ENCODE measurements around the gene PACSIN1. TPM values are rescaled to one million over a fixed set of nuclear protein-coding genes. Genes with fewer than 3 reads are reported as not detected.

The PACSIN1 gene
- total RNA-seq, 1 donor from 2014 or later: 0.41 TPM

DNA sequence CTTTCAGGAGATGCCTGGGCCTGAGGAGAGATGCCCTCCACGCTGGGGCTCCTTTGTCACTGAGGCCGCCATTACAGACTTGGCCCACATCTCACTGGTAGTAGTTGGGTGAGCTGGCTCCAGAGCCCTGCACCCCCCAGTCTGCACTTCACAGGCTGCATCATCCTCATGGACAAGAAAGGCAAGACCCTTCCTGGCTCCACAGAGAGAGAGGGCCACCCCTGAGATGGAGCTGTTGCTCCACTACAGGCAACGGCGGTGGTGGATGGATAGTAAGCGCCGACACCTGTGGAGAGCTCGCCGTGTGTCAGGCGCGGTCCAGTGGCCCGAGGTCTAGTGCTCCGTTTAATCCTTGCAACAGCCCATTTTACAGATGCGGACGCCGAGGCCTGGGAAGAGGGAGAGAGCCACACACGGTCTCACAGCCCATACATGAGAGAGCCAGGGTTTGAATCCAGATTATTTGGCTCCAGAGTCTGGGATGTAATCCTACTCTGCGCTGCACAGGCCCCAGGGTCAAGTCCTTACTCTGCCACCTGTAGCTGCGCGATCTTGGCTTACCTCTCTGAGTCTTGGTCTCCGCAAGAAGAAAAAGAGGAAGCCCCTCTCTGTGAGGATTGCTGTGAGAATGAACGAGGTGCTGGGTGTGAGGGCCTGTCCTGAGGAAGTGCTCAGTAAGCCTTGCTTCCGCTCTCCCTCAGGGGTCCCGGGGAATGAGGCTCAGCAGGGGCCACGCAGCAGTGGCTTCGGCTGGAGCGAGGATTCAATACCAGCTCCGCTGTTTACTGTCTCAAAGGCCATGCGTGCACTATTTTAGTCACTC, 55.8 kb downstream of the PACSIN1 start:
- no peaks in the 10 kb centered on the region for H3K9me3 ChIP-seq (ENCODE audit: low read depth)
- peaks cover 8% of the 10 kb centered on the region for H3K4me1 ChIP-seq
- H3K27ac ChIP-seq: no peak overlapping the region
- Mint-ChIP-seq H3K4me1 (peaks cover 6% of the 10 kb centered on the region), H3K27ac (no peak overlapping the region), H3K36me3 (no peaks in the 10 kb centered on the region), H3K9me3 (no peaks in the 10 kb centered on the region), H3K27me3 (ENCODE audit: insufficient read depth, low read depth) (peaks cover 4% of the 10 kb centered on the region), H3K4me3 (no peak overlapping the region)
- H3K4me3 ChIP-seq: no peak overlapping the region
- no peak overlapping the region for H2AFZ ChIP-seq (replicated peaks)
- no peak overlapping the region for H3K4me2 ChIP-seq
- no peaks in the 10 kb centered on the region for H3K36me3 ChIP-seq
- H3F3A ChIP-seq (ENCODE audit: low read depth): no peaks in the 10 kb centered on the region
- H3K9ac ChIP-seq: no peak overlapping the region
- no peaks in the 10 kb centered on the region for H3K27me3 ChIP-seq
- no peaks in the 10 kb centered on the region for H3K79me2 ChIP-seq (ENCODE audit: low read depth)
- DNase-seq (ENCODE audit: low spot score): no peak
- H4K20me1 ChIP-seq (ENCODE audit: low read depth): no peaks in the 10 kb centered on the region
- TF ChIP-seq EZH2 (IDR thresholded peaks at IDR 0.05) (no peak), EZH2phosphoT487 (IDR thresholded peaks at IDR 0.05) (no peak)
- TF ChIP-seq, protein P1, sequence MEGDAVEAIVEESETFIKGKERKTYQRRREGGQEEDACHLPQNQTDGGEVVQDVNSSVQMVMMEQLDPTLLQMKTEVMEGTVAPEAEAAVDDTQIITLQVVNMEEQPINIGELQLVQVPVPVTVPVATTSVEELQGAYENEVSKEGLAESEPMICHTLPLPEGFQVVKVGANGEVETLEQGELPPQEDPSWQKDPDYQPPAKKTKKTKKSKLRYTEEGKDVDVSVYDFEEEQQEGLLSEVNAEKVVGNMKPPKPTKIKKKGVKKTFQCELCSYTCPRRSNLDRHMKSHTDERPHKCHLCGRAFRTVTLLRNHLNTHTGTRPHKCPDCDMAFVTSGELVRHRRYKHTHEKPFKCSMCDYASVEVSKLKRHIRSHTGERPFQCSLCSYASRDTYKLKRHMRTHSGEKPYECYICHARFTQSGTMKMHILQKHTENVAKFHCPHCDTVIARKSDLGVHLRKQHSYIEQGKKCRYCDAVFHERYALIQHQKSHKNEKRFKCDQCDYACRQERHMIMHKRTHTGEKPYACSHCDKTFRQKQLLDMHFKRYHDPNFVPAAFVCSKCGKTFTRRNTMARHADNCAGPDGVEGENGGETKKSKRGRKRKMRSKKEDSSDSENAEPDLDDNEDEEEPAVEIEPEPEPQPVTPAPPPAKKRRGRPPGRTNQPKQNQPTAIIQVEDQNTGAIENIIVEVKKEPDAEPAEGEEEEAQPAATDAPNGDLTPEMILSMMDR (IDR thresholded peaks at IDR 0.05): no peak

DNA sequence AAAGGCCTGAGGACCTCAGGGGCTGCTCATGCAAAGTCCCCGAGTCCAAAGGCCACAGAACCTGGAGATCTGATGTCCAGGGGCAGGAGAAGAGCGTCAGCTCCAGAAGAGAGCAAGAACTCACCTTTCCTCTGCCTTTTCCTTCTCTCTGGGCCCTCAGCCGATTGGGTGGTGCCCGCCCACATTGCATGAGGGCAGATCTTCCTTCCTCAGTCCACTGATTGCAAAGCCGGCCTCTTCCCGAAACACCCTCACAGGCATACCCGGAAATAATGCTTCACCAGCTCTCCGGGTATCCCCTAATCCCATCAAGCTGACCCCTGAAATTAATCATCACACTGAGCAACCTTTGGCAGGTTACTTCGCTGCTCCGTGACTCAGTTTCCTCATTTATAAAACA, 56.9 kb downstream of the PACSIN1 start:
- Histone ChIP-seq H3K4me2 (no peak overlapping the region), H3K9me3 (ENCODE audit: low read depth) (no peaks in the 10 kb centered on the region), H3K4me1 (peaks cover 10% of the 10 kb centered on the region), H4K20me1 (ENCODE audit: low read depth) (no peaks in the 10 kb centered on the region), H3F3A (ENCODE audit: low read depth) (peaks cover 2% of the 10 kb centered on the region), H3K36me3 (no peaks in the 10 kb centered on the region), H3K4me3 (no peak overlapping the region), H3K9ac (no peak overlapping the region), H3K27me3 (no peaks in the 10 kb centered on the region), H3K27ac (no peak overlapping the region), H2AFZ (replicated peaks) (no peak overlapping the region), H3K79me2 (ENCODE audit: low read depth) (no peaks in the 10 kb centered on the region)
- TF ChIP-seq EZH2phosphoT487 (IDR thresholded peaks at IDR 0.05) (no peak), EZH2 (IDR thresholded peaks at IDR 0.05) (no peak)
- TF ChIP-seq, protein P1 (IDR thresholded peaks at IDR 0.05): no peak
- H3K36me3 Mint-ChIP-seq: no peaks in the 10 kb centered on the region
- no peak for DNase-seq (ENCODE audit: low spot score)
- peaks cover 8% of the 10 kb centered on the region for H3K4me1 Mint-ChIP-seq
- H3K4me3 Mint-ChIP-seq: no peak overlapping the region
- H3K27me3 Mint-ChIP-seq (ENCODE audit: insufficient read depth, low read depth): peaks cover 4% of the 10 kb centered on the region
- H3K9me3 Mint-ChIP-seq: no peaks in the 10 kb centered on the region
- H3K27ac Mint-ChIP-seq: peak overlapping the region; percentile 16

DNA sequence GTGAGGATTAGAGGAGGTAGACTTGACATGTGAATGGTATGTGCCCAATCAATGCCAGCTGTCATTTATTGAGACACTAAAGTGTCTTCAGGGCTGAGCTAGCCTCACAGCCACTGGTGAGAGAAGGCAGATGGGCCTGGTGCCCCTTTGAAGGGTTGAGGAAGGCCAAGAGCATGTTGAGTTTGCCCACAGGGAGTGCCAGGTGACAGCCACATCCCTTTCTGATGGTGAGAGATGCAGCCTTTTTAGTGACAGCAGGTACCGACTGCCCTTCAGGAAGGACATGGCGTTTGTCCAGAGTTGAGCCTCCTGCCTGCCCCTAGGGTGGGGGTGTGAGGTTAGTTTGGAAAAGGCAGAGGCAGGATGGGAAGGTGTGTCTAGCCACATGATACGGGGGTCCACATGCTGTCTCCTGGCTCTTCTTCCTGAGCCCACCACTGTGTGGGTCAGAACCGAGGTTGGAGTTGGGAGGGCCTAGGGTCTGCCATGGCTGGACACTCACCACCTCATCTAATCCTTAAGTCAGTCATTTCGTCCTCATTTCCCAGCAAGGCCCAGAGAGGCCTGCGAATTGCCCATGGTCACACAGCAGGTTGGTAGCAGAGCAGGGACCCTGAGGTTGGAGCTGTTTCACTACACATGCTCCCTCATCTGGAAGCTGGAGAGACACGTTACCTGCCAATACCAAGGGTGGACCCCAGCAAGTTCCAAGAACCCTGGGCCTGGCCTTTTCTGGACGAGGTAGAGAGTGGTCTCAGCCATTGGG, 57.7 kb downstream of the PACSIN1 start:
- no peaks in the 10 kb centered on the region for H3K79me2 ChIP-seq (ENCODE audit: low read depth)
- peaks cover 10% of the 10 kb centered on the region for H3K4me1 ChIP-seq
- H3K36me3 Mint-ChIP-seq: no peaks in the 10 kb centered on the region
- peaks cover 8% of the 10 kb centered on the region for H3K4me1 Mint-ChIP-seq
- H3K27ac Mint-ChIP-seq: peak overlapping the region; percentile 16
- H3K4me3 Mint-ChIP-seq: no peak overlapping the region
- H3K27ac ChIP-seq: no peak overlapping the region
- no peak overlapping the region for H3K4me2 ChIP-seq
- TF ChIP-seq EZH2phosphoT487 (IDR thresholded peaks at IDR 0.05) (no peak), EZH2 (IDR thresholded peaks at IDR 0.05) (no peak)
- TF ChIP-seq, protein P1 (IDR thresholded peaks at IDR 0.05): no peak
- no peak for DNase-seq (ENCODE audit: low spot score)
- H3K27me3 Mint-ChIP-seq (ENCODE audit: insufficient read depth, low read depth): peaks cover 6% of the 10 kb centered on the region
- no peaks in the 10 kb centered on the region for H3K9me3 Mint-ChIP-seq
- H3K36me3 ChIP-seq: no peaks in the 10 kb centered on the region
- H3K27me3 ChIP-seq: no peaks in the 10 kb centered on the region
- peaks cover 3% of the 10 kb centered on the region for H3F3A ChIP-seq (ENCODE audit: low read depth)
- no peaks in the 10 kb centered on the region for H4K20me1 ChIP-seq (ENCODE audit: low read depth)
- no peaks in the 10 kb centered on the region for H3K9me3 ChIP-seq (ENCODE audit: low read depth)
- no peak overlapping the region for H2AFZ ChIP-seq (replicated peaks)
- H3K9ac ChIP-seq: no peak overlapping the region
- H3K4me3 ChIP-seq: no peak overlapping the region

Data from neural progenitor cell (in vitro differentiated cells).